NCI-H146 treated with DMSO at 0.1 percent for 48 hours (cell line): ENCODE measurements around the gene GNG4.

Experiments used
- DNase-seq: peaks from one replicate; lab custom pipeline; 2025; ENCODE audit not compliant: unreplicated experiment; lab: John Stamatoyannopoulos, UW

GNG4 gene

DNA sequence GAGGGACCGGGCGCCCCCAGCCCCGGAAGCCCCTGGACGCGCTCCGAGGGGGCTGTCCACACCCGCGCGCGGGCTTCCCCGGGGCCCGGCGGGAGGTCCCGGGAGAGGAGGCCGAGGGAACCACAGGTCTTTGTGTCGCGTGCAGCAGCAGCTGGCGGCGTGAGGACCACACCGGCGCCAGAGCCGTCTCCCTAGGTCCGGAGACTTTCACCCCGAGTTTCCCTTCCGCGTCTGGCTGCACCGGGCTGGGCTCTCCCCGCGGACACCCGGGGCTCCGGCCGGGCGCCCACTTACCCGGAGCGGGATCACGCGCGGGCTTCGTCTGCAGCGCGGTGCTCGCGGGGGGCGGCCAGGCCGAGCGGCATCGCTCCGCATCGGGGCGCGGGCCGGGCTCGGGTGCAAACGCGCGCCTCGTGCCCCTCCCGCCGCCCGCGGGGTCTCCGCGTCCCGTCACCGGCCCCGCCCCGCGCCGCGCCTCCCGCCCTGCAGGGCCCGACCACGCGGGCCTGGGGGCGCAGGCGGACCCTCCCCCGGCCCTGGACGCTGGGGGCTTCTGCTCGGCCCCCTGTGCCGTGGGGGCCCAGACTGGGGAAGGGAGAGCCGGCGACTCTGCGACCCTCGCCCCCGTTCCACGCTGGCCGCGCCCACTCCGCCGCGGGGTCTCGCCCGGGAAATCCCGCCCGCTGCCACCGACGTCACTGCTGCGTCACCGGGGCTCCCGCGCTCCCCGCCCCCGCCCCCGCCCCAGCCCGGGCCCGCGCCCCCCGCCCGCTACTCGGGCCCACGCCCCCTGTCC lies at the start of gene GNG4:
Gene GNG4, minus strand, starts transcription at position 417 of the 796 bp plus-strand sequence. CDS start 65,946 bp downstream, outside the sequence.
- DNase-seq = peak; percentile 40

DNA sequence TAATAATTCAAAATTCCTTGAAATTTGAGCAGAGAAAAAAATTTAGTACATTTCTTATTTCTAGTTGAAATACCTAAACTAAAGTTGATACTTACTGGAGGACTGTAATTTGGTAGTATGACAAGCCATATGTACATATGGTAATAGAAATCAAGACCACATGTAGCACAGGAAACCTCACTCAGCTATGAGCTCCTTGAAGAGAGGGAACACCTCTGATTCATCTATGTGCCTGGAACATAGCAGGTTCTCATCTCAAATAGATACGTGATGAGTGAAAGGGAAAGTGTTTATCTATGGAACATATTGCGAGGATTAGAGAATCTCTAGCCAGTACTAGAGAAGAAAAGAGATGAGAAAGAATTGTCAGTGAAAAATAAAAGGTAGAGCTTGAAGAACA lies 47.9 kb upstream of the GNG4 start:
- DNase-seq = no peak

DNA sequence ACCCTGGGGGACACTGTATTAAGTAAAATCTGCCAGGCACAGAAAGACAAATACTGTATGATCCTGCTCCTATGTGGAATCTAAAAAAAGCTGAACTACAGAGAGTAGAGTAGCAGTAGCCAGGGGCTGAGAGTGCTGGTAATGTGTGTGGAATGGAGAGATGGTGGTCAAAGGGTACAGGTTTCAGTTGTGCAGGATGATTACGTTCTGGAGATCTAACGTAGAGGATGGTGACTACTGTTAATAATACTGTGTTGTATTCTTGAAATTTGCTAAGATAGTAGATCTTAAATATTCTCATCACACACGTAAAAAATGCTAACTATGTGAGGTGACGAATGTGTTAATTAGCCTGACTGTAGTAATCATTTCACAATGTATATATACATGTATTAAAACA lies 39.8 kb upstream of the GNG4 start:
- DNase-seq = no peak

DNA sequence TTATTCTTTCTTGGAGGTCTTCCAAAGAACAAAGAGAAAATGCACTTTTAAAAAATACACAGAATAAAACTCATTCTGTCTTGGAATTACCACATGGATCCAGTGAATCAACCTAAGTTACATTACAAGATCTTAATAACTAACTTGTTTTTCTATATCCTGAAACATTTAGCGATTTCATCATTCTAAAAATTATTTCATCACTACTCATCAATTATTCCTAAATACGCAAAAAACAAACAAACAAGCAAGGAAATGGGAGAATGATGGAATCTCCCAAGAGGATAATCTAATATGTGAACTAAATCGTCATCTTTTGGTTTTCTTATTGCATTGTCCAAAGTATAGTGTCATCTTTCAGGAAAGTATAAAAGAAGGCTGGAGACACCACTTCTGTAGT lies 38.5 kb upstream of the GNG4 start:
- DNase-seq = no peak

DNA sequence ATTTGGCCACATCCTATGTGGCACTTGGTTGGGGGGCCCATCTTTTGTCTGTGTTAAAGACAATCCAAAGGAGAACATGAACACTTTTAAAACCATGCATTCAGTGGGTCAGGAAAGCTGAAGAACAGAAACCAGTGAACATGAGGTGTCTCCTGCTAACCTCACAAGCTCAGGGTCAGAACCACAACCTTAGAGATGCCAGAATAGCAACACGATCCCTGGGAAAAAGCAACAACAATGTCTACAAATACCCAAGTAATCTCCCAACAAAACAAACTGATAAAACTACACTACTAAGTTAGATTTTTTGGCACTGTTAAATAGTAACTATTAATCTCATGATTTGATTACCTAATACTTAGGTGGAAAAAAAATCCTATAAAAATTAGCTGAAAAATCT lies 34.1 kb upstream of the GNG4 start:
- no peak for DNase-seq

DNA sequence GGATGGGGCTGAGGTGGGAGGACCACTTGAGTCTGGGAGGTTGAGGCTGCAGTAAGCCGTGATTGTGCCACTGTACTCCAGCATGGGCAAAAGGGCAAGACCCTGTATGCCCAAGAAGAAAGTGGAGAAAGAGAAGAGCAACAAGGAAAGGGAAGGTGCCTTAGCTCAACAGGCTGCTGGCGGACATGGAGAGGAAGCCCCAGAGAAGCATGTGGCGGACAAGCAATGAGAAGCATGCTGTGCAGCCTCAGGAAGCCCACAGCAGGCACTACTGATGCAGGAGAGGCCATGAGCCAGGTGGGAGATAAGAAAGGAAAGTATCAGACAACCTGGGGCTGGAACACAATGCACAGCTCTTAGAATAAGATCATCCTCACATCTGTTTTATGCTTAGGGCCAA lies 32.6 kb upstream of the GNG4 start:
- no peak for DNase-seq

DNA sequence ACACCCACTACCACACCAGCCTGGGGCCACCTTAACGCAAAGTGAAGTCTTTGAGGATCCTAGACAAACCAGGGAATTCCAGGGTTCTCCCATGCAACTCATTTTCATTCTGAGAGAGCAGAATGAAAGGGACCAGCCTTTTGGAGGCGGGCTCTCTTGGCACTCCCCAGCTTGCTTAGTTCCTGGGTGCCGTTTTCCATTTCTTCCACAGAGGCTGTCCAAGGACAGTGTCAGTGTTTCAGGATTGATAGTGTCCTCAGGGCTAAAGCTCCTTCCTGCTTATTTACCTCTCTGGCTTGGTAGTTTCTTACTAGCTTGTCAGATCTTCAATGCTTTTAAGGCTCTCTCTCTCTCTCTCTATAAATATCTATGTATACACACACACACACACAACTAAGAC lies 30.1 kb upstream of the GNG4 start:
- DNase-seq = no peak

DNA sequence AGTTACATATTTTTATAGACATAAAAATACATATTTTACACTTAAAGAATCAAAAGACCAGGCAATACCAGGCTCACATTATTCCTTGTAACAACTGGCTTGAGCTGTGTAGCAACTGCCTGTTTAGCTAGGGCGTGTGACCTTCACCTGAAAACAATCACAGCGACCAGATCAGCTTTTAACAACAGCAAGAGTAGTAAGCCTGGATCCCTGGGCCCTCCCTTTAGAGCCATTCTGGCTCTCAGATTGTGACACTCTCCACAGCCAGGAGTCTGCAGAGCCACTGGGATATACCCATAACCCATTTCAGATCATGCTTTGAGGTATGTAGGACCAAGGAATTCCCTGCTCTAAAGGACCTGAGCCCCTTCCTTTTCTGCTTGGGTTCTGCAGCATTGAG lies 29.4 kb upstream of the GNG4 start:
- DNase-seq = no peak

DNA sequence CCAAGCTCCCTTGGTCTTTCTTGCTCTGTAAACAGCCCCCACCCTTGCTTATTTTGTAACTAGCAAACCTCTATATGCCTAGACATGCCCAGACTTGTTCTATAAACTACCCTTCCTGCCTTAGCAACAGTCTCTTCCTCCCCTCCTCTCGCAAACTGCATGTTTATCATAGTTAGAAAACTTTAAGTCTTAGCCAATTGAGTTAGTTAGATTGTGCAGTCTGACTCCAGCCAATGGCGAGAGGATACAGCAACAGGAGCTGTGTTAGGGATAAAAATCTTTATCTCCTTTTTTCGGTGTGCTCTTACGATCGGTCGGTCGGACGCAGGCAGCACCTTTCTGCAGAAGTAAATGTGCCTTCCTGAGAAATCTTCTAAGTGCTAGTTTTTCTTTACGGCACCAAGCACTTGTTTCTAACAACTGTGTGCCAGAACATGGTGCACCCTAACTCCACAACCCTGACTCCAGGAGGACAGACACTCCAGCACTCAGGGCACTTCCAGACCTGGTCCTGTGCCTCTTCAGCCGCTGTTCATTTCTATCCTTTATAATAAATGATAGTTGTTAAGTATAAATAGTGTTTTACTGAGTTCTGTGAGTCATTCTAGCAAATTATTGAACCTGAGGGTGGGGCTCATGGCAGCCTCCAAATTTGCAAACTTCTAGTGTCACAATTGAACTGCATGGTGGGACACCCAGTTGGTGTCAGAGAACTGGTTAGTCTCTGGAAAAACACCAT lies 25.7 kb upstream of the GNG4 start:
- no peak for DNase-seq

DNA sequence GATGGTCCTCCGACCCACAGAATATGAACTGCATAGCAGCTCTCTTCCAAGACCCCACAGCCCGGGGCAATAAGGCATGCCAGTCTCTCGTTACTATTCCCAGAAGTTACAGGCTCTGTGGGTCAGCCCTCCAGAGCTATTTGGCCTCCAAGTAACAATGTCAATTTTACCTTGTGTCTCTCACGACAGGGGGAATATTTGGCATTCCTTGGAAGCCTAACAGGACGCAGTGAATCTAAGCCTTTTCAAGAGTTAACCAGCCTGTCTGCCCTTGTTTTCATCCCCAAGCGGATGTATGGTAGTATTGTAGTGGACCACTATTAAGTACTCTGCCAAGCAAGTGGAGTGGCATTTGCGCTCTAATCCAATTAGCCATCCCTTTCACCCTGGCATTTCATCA lies 24.4 kb upstream of the GNG4 start:
- DNase-seq = no peak

DNA sequence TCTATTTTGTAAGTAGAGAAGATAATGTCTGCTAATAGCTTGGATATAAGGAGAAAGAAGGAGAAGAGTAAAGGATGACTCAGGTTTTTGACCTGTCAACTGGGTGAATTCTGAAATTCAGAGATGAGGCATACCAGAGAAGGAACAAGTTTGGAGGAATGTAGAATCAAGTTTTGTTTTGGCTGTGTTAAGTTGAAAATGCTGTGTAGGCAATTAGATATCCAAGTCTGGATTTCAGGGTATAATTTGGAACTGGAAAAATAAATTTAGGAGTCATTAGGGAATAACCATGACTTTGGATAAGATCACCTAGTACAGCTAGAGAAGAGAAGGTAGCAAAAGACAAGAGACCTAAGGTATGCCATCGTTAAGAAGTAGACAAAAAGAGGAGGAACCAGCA lies 22.4 kb upstream of the GNG4 start:
- DNase-seq = no peak

DNA sequence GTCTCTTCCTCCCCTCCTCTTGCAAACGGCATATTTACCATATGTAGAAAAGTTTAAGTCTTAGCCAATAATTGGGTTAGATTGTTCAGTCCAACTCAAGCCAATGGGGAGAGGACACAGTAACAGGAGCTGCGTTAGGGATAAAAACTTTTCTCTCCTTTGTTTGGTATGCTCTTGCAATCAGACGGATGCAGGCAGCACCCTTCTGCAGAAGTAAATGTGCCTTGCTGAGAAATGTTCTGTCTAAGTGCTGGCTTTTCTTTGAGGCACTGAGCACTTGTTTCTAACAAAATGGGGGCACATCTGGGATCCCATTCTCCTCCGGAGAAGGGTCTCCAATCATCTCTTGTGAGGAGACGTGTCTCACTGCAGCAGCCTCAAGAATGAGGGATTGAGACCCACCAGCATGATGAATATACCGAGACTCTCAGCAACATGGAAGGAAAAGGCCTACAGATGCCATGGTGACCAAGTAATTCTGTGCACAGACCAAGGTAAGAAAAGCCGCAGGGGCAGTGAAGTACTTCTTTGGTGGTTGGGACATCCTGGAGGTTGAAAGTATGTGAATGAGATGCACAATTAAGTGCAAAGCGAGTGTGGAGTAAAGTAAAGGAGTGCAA lies 20.7 kb upstream of the GNG4 start:
- DNase-seq = no peak

DNA sequence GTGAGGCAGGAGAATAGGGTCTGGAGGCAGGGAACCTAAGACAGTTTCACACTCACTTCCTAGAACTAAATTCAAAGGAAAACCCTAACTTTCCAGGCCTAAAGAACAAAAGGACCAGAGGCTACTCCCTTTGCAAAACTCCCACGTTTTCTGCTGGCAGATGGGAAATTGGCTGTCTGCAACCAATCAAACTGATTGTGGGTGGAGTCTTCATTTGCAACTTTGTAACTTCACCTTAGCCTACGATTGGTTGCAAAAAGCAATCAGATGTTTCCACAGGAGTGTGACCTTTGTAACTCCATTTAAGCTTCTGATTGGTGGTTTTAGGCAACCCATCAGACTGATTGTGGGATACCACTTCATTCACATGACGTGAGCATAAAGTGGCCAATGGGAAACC lies 19.7 kb upstream of the GNG4 start:
- no peak for DNase-seq

DNA sequence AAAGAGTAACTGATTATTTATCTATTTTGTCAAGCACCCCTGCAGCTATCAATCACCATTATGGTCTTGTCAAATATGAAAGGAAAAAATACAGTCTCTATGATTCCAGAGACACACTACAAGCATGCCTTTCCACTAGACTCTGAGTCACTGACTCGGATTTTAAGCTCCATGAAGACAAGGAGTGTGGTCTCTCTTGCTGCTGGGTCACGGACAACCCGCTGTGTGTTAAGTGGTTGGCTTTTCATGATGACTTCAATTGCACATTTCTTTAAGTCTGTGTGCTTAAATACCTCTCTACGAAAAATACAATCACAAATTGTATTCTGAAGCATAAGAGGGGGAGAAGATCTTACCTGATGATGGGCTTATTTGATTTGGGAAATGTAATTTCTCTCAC lies 14.0 kb upstream of the GNG4 start:
- no peak for DNase-seq

DNA sequence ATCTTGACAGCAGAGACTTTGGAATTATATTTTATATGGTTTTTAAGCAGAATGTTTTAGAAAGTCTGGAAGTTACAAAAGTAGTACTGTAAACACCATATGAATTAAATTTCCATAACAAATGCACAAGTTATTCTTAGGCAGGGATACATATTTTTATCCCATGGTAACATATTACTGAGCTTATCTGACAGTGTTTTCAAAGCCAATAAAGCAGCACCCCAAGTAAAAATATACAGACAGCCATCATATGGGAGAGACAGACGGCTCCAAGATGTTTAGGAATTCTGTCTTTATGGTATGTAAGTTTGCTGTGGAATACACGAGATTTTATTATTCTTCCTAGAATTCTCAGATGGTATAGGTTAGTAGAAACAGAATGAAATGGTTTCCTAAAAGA lies 12.0 kb upstream of the GNG4 start:
- no peak for DNase-seq

DNA sequence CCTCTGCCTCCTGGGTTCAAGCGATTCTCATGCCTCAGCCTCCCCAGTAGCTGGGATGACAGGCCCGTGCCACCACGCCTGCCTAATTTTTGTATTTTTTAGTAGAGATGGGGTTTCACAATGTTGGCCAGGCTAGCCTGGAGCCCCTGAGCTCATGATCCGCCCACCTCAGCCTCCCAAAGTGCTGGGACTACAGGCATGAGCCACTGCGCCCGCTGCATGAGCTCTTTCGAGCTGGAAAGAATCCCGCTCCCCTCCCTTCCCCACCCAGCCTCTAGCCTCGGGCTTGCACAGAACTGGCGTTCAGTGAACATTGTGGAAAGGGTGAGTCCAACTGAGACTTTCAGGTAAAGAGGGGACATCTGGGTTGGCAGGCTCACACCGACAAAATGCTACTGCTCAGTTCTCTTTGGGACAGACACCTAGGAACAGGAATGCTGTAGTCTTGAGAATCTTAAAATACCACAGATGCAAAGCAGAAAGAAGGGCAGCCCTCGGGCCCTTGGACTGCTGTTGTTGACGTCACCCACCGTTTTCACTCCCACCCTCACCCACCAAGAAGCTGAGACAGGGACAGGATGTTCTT lies 9.7 kb upstream of the GNG4 start:
- no peak for DNase-seq

DNA sequence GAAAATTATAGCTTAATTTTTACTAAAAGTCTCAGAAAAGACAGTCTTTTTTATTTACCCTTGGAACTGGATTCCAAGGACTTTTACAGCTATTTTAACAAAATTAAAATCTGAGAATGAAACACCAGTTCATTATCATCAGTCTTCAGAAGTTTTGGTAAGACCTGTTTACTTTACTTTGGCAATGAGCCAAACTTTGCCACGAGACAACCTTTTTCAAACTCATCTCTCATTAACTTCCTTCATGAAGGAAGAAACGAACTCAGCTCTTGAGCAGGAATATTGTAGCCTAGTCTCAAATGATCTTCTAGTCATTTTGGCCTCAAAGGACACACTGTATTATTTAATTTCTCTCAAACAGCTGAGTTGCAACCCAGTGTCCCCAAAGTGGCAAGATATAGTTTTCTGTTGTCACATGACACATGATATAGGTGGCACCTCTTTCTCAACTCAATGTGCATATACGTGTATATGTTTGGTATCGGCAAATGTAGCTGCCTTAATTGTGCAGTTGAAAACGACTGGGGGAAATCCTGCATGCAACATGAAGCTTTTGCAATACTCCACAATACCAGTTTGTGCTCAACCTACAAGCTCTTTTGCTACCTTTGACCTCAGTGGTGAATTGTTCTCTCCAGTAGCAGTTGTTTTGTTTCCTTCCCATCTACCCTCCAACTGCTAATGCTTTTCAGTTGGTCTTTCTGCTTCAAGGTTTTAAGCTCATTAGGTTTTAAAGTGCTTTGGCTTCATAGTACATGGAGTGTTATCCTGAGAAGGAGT lies 8.4 kb upstream of the GNG4 start:
- DNase-seq = no peak

DNA sequence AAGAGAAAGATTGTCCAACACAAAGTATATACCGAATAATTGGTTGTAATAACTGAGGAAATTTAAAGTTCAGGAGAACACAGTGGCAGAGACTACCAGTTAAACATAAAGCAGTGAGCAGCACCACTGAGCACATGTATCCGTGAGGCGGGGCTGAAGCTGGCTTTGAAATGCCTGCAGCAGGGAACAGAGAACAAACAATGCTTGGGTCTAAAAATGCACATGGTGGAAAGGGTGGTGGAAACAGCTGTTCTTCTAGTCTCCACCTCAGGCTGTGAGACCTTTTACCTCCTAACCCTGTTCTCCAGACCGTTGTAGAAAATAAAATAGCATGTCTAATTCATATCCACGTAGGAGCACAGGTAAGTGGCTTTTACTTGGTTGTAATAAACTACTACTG lies 7.7 kb upstream of the GNG4 start:
- peak; percentile 44 for DNase-seq

DNA sequence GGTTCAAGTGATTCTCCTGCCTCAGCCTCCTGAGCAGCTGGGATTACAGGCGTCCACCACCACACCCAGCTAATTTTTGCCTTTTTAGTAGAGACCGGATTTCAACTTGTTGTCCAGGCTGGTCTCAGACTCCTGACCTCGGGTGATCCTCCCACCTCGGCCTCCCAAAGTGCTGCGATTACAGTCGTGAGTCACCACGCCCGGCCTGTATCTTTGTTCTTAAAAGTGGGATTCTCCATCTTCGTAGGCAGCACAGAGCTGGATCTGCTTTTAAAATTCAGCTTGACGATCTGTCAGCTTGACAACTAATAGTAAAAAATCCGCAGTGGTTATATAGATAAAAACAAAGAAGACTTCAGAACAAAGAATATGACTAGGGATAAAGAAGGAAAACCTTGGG lies 2.8 kb upstream of the GNG4 start:
- no peak for DNase-seq

DNA sequence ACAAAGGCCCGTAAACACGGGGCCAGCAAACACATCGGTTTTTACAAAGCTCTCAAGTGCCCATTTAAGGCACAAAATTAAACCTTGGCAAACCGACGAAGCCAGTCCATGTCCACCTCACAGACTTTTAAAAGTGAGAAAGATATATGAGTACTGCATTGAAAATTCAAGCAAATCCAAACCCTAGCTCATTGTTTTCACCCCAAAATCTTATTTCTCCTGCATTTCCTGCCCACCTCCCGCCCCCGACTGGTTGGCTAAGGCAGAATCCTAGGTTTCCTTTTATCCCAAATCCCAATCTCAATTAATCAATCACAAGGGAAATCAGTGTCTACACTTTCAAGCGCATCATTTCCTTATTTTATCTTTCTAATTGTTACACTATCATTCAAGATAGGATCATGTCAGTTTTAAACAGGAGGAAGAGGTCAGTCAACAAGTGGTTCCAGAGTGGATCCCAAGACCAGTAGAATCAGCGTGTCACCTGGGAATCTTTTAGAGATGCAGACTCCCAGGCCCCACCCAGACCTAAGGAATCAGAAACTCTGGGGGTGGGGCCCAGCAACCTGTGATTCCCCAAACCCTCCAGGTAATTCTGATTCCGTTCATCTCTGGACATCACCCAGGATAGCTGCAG lies 1.7 kb upstream of the GNG4 start:
- DNase-seq = no peak
